A673 (cell line): ENCODE results near the gene RAB3B. TPM values are rescaled to one million over a fixed set of nuclear protein-coding genes. Genes with fewer than 3 reads are reported as not detected.

ENCODE experiments used
- BruUV-seq: library from RNA; stranded (reverse); fragments of 400-500 nt; replicated peaks from 2 replicates; lab custom pipeline; 2021; lab: Mats Ljungman, UMichigan
- CTCF ChIA-PET: fragments of 300-600 bp; sonication (Branson Sonifier 250); formaldehyde crosslinking; loops from one replicate; lab custom pipeline; 2022; ENCODE audit warnings: antibody characterized with exemption; lab: Charles Lee
- POLR2A ChIA-PET: fragments of 300-600 bp; sonication (Branson Sonifier 250); formaldehyde crosslinking; loops from one replicate; lab custom pipeline; 2022; ENCODE audit warnings: antibody characterized with exemption; ENCODE audit not compliant: low non-redundant PET; lab: Charles Lee
- DNase-seq: peaks from one replicate; pipeline ENCODE4 v3.0.0-alpha.2; 2015; ENCODE audit warnings: low spot score
- H3K27ac ChIP-seq: fragments of 200-600 bp; sonication (generic); 2 replicates; pipeline ENCODE4 v1.5.1; 2016; ENCODE audit warnings: mixed run types, low read depth, mild to moderate bottlenecking, mixed read lengths, antibody characterized with exemption, low read length; ENCODE audit not compliant: poor library complexity, severe bottlenecking
- H3K27me3 ChIP-seq: fragments of 200-600 bp; sonication (generic); replicated peaks from 2 replicates; pipeline ENCODE4 v1.6.1; 2017; ENCODE audit warnings: mixed run types, low read depth, mild to moderate bottlenecking, mixed read lengths, antibody characterized with exemption, low read length; ENCODE audit not compliant: insufficient read depth, poor library complexity
- H3K36me3 ChIP-seq: fragments of 200-600 bp; sonication (generic); 2 replicates; pipeline ENCODE4 v1.6.1; 2016; ENCODE audit warnings: mixed run types, mild to moderate bottlenecking, mixed read lengths, antibody characterized with exemption, low read length; ENCODE audit not compliant: insufficient read depth, poor library complexity, severe bottlenecking
- H3K4me1 ChIP-seq: fragments of 200-600 bp; sonication (generic); 2 replicates; pipeline ENCODE4 v1.6.1; 2017; ENCODE audit warnings: mixed run types, mild to moderate bottlenecking, mixed read lengths, antibody characterized with exemption, low read length; ENCODE audit not compliant: insufficient read depth, poor library complexity, severe bottlenecking
- H3K4me3 ChIP-seq: fragments of 200-600 bp; sonication (generic); 2 replicates; pipeline ENCODE4 v1.5.1; 2016; ENCODE audit warnings: low read depth, mixed run types, mild to moderate bottlenecking, mixed read lengths, low read length; ENCODE audit not compliant: poor library complexity, severe bottlenecking
- H3K9me3 ChIP-seq: fragments of 200-600 bp; sonication (generic); 2 replicates; pipeline ENCODE4 v1.6.1; 2016; ENCODE audit warnings: mixed run types, low read depth, mild to moderate bottlenecking, mixed read lengths, antibody characterized with exemption, low read length; ENCODE audit not compliant: poor library complexity, severe bottlenecking
- EZH2 ChIP-seq: fragments of 200-600 bp; sonication (generic); IDR thresholded peaks from 2 replicates; pipeline ENCODE4 v1.6.1; 2017; ENCODE audit warnings: borderline replicate concordance, low read depth, mild to moderate bottlenecking, mixed read lengths, antibody characterized with exemption, low read length; ENCODE audit not compliant: poor library complexity, severe bottlenecking
- intact Hi-C: fragments of 100-400 bp; cut with micrococcal nuclease; formaldehyde crosslinking; loops from one replicate; pipeline ENCODE4 v1.10.0; 2022; ENCODE audit not compliant: unreplicated experiment
- total RNA-seq: library from RNA; stranded (reverse); gene quantifications from 2 replicates; pipeline ENCODE4 v1.2.3, GENCODE V29; 2021
- TF ChIP-seq, protein P1 (sequence below): fragments of 300-800, 200-600 bp; sonication (generic); conservative IDR thresholded peaks from 2 replicates; pipeline ENCODE4 v1.5.1; 2017; ENCODE audit warnings: low read depth, mild to moderate bottlenecking, antibody characterized with exemption, low read length, moderate library complexity, mixed read lengths

RAB3B gene
- total RNA-seq, 1 experiment from 2014 or later: 25.5 TPM

GRCh38 chr1:51953079-51953478 lies 37.4 kb downstream of the RAB3B start:
- no peaks in the 10 kb centered on the region for H3K27me3 ChIP-seq

DNA sequence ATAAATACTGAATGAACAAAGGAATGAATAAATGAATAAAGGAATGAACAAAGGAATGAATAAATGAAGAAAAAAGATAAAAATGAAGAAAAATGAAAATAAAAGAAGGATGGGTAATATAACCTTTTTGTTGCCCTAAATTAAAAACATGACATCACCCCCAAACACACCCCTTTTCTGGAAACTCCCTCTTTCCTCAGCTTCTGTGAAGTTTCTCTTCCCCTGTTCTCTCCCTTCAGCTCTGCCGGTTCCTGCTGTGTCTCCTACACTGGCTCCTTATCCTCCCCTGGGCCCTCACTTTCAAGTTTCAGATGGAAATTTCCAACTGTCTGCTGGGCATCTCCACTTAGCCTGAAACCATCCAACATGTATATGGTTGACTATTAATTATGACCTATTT lies 37.9 kb downstream of the RAB3B start:
- no TSS peak for BruUV-seq
- TF ChIP-seq EZH2: no peak
- TF ChIP-seq, protein P1, sequence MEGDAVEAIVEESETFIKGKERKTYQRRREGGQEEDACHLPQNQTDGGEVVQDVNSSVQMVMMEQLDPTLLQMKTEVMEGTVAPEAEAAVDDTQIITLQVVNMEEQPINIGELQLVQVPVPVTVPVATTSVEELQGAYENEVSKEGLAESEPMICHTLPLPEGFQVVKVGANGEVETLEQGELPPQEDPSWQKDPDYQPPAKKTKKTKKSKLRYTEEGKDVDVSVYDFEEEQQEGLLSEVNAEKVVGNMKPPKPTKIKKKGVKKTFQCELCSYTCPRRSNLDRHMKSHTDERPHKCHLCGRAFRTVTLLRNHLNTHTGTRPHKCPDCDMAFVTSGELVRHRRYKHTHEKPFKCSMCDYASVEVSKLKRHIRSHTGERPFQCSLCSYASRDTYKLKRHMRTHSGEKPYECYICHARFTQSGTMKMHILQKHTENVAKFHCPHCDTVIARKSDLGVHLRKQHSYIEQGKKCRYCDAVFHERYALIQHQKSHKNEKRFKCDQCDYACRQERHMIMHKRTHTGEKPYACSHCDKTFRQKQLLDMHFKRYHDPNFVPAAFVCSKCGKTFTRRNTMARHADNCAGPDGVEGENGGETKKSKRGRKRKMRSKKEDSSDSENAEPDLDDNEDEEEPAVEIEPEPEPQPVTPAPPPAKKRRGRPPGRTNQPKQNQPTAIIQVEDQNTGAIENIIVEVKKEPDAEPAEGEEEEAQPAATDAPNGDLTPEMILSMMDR: no peak
- peak overlapping the region; percentile 65 for H3K27ac ChIP-seq
- no peaks in the 10 kb centered on the region for H3K27me3 ChIP-seq
- H3K9me3 ChIP-seq: peaks cover 8% of the 10 kb centered on the region
- no peak for DNase-seq
- intact Hi-C loops: loop anchor here (2.0 kb wide), 1 partner anchor 108 kb away; no protein-coding TSS in a partner anchor
- no peak overlapping the region for H3K4me3 ChIP-seq
- peaks cover 88% of the 10 kb centered on the region for H3K4me1 ChIP-seq
- ChIA-PET CTCF (no interaction called here), POLR2A (no interaction called here)
- no peaks in the 10 kb centered on the region for H3K36me3 ChIP-seq

More at GRCh38 chr1:51953079-51953478, 37.4 kb downstream of the RAB3B start:
- no TSS peak for BruUV-seq
- H3K36me3 ChIP-seq: no peaks in the 10 kb centered on the region
- CTCF ChIA-PET: interaction anchor here (0.6 kb wide), 1 partner anchor 51 kb away, joined by 4 read pairs; no protein-coding TSS in a partner anchor
- peaks cover 8% of the 10 kb centered on the region for H3K9me3 ChIP-seq
- no peak overlapping the region for H3K4me3 ChIP-seq
- POLR2A ChIA-PET: no interaction called here
- DNase-seq: peak; percentile 99
- intact Hi-C loops: loop anchor here (2.0 kb wide), 1 partner anchor 108 kb away; no protein-coding TSS in a partner anchor
- TF ChIP-seq EZH2: no peak
- TF ChIP-seq, protein P1: no peak
- peak overlapping the region; percentile 75 for H3K27ac ChIP-seq
- peaks cover 88% of the 10 kb centered on the region for H3K4me1 ChIP-seq

DNA sequence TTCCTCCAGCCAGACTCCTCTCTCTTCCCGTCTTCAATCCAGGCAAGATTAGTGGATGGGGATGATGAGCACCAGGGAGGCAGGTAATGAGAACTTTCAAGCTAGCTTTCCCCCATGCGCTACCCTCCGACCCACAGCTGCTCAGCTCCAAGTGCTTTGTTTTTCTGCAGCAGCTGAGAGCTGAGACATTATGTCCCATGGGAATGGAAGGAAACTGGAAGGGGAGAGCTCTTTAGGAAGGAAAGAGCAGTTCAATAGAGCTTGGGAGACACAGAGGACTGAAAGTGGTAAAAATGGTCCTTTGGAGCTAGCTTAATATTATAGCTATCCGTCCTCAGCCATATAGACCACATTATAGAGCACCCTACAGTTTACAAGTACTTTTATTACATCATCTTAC lies 39.8 kb downstream of the RAB3B start:
- intact Hi-C loops: no loop called here
- Histone ChIP-seq H3K4me3 (no peak overlapping the region), H3K36me3 (no peaks in the 10 kb centered on the region), H3K4me1 (peaks cover 86% of the 10 kb centered on the region), H3K27me3 (no peaks in the 10 kb centered on the region), H3K9me3 (peaks cover 8% of the 10 kb centered on the region), H3K27ac (no peak overlapping the region)
- no TSS peak for BruUV-seq
- peak; percentile 59 for DNase-seq
- ChIA-PET CTCF (no interaction called here), POLR2A (no interaction called here)
- TF ChIP-seq EZH2: no peak
- TF ChIP-seq, protein P1: no peak
